Activated gamma-delta T cell (primary cell): ENCODE results near the gene GPLD1.

ENCODE experiments used
- DNase-seq: peaks from one replicate; lab custom pipeline; 2025; lab: John Stamatoyannopoulos, UW

Gene GPLD1

GRCh38 chr6:24497254-24497970 lies 8.0 kb upstream of the GPLD1 start:
- no peak for DNase-seq

GRCh38 chr6:24494821-24495795 lies 5.7 kb upstream of the GPLD1 start, which contains the start of gene ALDH5A1:
TSS of gene ALDH5A1 (plus strand) at chr6:24494969. CDS start at chr6:24494997, 28 bp downstream.
- peak; percentile 57 for DNase-seq

- no peak for DNase-seq
Observed at GRCh38 chr6:24493945-24494820, 4.8 kb upstream of the GPLD1 start.

GRCh38 chr6:24492475-24492874 lies 3.1 kb upstream of the GPLD1 start:
- no peak for DNase-seq

GRCh38 chr6:24490948-24491347 lies 1.6 kb upstream of the GPLD1 start:
- no peak for DNase-seq

- DNase-seq = no peak
Observed at GRCh38 chr6:24489881-24490280, 503 bp upstream of the GPLD1 start.

GRCh38 chr6:24486065-24486464 lies 3.3 kb downstream of the GPLD1 start:
- no peak for DNase-seq

GRCh38 chr6:24484657-24485323 lies 4.6 kb downstream of the GPLD1 start:
- no peak for DNase-seq

GRCh38 chr6:24481449-24481848 lies 7.9 kb downstream of the GPLD1 start:
- no peak for DNase-seq

GRCh38 chr6:24480705-24481104 lies 8.7 kb downstream of the GPLD1 start:
- no peak for DNase-seq

GRCh38 chr6:24478903-24479302 lies 10.5 kb downstream of the GPLD1 start:
- DNase-seq = no peak

GRCh38 chr6:24477070-24477469 lies 12.3 kb downstream of the GPLD1 start:
- no peak for DNase-seq

- no peak for DNase-seq
Observed at GRCh38 chr6:24476631-24477030, 12.7 kb downstream of the GPLD1 start.

- DNase-seq = no peak
Observed at GRCh38 chr6:24472181-24472580, 17.2 kb downstream of the GPLD1 start.

GRCh38 chr6:24469811-24470210 lies 19.6 kb downstream of the GPLD1 start:
- no peak for DNase-seq

GRCh38 chr6:24464253-24465038 lies 24.9 kb downstream of the GPLD1 start:
- DNase-seq = no peak

- DNase-seq = no peak
Observed at GRCh38 chr6:24460966-24461365, 28.4 kb downstream of the GPLD1 start.

GRCh38 chr6:24458941-24459340 lies 30.4 kb downstream of the GPLD1 start:
- DNase-seq = no peak

GRCh38 chr6:24458134-24458533 lies 31.2 kb downstream of the GPLD1 start:
- no peak for DNase-seq

- no peak for DNase-seq
Observed at GRCh38 chr6:24455061-24455460, 34.3 kb downstream of the GPLD1 start.

GRCh38 chr6:24454452-24454851 lies 34.9 kb downstream of the GPLD1 start:
- no peak for DNase-seq
